ENCODE data around the gene MRTO4. TPM values are rescaled to one million over a fixed set of nuclear protein-coding genes. Genes with fewer than 3 reads are reported as not detected.
A peak's percentile ranks its signal among the peaks of the same experiment; 100 is the strongest.
"Not testable (repeated sequence)": the region's sequence is repeated elsewhere in the genome, so short reads cannot be mapped to it uniquely, and the experiment has no call there.

MRTO4 gene
- polyA plus RNA-seq, 3 donors = 4.9 to 8.7 (median 8.4) TPM

DNA sequence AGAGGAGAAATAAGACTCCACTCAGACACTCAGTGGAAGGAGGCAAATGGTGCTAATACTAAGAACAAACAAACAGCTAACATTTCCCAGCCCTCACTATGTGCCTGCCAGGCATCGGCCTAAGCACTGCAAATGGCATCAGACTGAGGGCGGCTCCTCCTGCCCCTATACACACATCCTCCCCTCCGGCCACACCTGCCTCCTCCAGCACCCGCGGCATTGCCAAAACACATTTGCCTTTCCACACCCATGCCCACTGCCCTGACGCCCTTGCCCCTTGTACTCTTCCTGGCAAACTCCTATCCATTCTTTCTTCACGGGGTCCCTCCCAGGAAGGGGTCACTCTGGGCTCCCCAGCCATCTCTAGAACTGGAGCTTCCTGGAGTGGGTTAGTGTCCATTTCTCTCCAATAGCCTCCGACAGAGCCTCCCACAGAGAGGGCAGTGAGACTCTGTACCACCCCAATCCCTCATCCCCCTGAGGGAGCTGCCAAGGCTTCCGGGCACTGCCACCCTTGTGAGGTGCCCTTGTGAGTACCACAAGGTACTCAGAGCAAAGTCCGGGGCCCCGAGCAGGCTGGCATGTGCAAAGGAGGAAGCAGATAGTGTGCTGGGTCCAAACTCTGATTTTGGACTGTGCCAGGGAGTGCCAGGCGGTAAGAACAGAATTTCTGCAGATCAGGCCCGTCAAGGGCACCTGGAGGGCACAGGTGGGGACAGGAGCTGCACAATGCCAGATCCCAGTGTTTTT lies 36.0 kb downstream of the MRTO4 start:
- H3K9ac ChIP-seq (ENCODE audit: insufficient read depth, low read length, poor library complexity, severe bottlenecking) = no peak overlapping the region
- Mint-ChIP-seq H3K4me3 (peak overlapping the region; percentile 48 to 81), H3K27ac (peak overlapping the region in 1 of 7 donors; percentile 45)

DNA sequence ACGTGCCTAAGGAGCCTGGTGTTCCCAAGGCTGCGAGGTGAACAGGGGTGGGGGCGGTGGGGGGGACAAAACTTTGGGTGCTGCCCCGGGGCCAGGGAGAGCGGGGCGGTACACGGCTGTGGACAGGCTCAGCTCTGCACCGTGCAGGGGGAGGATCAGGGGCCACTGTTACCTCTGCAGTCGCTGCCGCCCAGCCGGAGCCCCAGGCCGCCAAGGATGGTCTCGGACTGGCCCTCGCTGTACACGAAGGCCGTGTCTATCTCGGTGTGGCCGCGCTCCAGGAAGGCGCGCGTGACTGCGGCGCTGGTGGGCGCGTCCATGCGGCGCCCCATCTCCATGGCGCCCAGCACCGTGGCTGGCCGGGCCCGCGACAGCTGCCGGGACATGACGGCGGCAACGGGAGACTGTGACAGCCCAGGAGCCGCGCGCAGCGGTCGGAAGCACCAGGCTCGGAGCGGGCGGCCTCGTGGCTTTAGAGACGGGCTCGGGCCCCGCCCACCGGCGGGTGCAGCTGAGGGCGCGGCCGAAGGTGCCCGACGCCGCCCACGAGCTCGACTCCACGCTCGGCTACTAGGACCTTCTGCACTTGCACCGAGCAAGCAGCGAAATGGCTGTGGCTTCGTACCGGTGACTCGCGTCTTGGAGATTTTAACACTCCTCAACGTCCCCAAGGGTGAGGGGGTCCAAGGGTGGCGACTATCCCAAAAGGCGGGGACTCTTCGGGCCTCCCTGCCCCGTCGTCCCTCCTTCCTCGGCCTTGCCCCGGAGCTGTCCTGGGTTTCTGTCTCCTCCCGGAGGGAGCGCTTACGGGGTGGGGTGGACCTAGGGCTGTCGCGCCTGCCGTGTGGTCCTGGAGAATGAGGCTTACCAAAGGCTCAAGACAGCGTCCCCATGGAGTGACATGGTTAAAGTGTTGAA lies 37.0 kb downstream of the MRTO4 start, which contains the start of gene AKR7A3:
Gene AKR7A3 (minus strand): TSS at position 447 of the 918 bp plus-strand sequence. CDS start 61 bp downstream, at position 386.
- peak within 1 kb of the TSS in 2 of 7 donors; percentile 40 to 45 for H3K27ac Mint-ChIP-seq
- Histone ChIP-seq H3K4me3 (replicated peaks in 1 of 3; ENCODE audit: low read depth in 2 of 3, low read length in 3 of 3) (peak within 1 kb of the TSS; percentile 37 to 73 (median 50)), H3K4me2 (replicated peaks; ENCODE audit: extremely low read depth, low read length, poor library complexity, severe bottlenecking) (peak within 1 kb of the TSS; percentile 80), H3K4me1 (ENCODE audit: control insufficient read depth in 1 of 2, insufficient read depth in 2 of 2, low read length in 2 of 2) (peaks cover 6 to 11% of the 10 kb centered on the region in 2 donors), H3K9ac (ENCODE audit: insufficient read depth, low read length, poor library complexity, severe bottlenecking) (peak within 1 kb of the TSS; percentile 29), H3K27me3 (ENCODE audit: control insufficient read depth in 2 of 2, insufficient read depth in 2 of 2, low read length in 2 of 2) (peaks cover 6 to 17% of the 10 kb centered on the region in 2 donors), H2AFZ (ENCODE audit: insufficient read depth, low read depth, low read length, poor library complexity, severe bottlenecking) (peak within 1 kb of the TSS; percentile 75)
- H3K9me3 ChIP-seq (replicated peaks in 1 of 2; ENCODE audit: control insufficient read depth in 1 of 2, insufficient read depth in 1 of 2, low read length in 2 of 2); intact Hi-C loops (cut with micrococcal nuclease); H3K27ac ChIP-seq (ENCODE audit: low read depth in 1 of 2, low read length in 2 of 2); H3K36me3 Mint-ChIP-seq; H3K79me2 ChIP-seq (ENCODE audit: insufficient read depth, low read length); H4K20me1 ChIP-seq (ENCODE audit: insufficient read depth, low read length); H3K36me3 ChIP-seq (replicated peaks in 1 of 2; ENCODE audit: control insufficient read depth in 1 of 2, insufficient read depth in 2 of 2, low read length in 2 of 2): not testable (repeated sequence)
- peaks cover 14 to 22% (median 20%) of the 10 kb centered on the region in 3 donors for H3K27me3 Mint-ChIP-seq (ENCODE audit: low read depth in 3 of 3)
- WGBS (ENCODE audit: insufficient coverage) = 19% methylated on average over 44 of the region's 82 CpGs
- peaks cover 6 to 26% (median 19%) of the 10 kb centered on the region in 7 donors for H3K9me3 Mint-ChIP-seq
- peak within 1 kb of the TSS; percentile 76 to 86 for H3K4me3 Mint-ChIP-seq
- H3K4me1 Mint-ChIP-seq = peaks cover 11% of the 10 kb centered on the region
- DNase-seq = peak; percentile 23 to 40 (median 40)

More for the DNA sequence above, 36.0 kb downstream of the MRTO4 start:
- H3K79me2 ChIP-seq (ENCODE audit: insufficient read depth, low read length) = no peaks in the 10 kb centered on the region
- DNase-seq = no peak
- Mint-ChIP-seq H3K36me3 (peaks cover 0 to 11% of the 10 kb centered on the region in 2 donors), H3K27me3 (ENCODE audit: low read depth in 3 of 3) (peaks cover 14 to 22% (median 20%) of the 10 kb centered on the region in 3 donors), H3K9me3 (peaks cover 6 to 17% (median 13%) of the 10 kb centered on the region in 7 donors), H3K4me1 (peaks cover 11% of the 10 kb centered on the region)
- 97% methylated on average over 11 of the region's 13 CpGs for WGBS (ENCODE audit: insufficient coverage)
- peaks cover 6 to 17% of the 10 kb centered on the region in 2 donors for H3K27me3 ChIP-seq (ENCODE audit: control insufficient read depth in 2 of 2, insufficient read depth in 2 of 2, low read length in 2 of 2)
- H3K36me3 ChIP-seq (replicated peaks in 1 of 2; ENCODE audit: control insufficient read depth in 1 of 2, insufficient read depth in 2 of 2, low read length in 2 of 2) = no peaks in the 10 kb centered on the region
- no peak overlapping the region for H2AFZ ChIP-seq (ENCODE audit: insufficient read depth, low read depth, low read length, poor library complexity, severe bottlenecking)
- TF ChIP-seq, protein P1, sequence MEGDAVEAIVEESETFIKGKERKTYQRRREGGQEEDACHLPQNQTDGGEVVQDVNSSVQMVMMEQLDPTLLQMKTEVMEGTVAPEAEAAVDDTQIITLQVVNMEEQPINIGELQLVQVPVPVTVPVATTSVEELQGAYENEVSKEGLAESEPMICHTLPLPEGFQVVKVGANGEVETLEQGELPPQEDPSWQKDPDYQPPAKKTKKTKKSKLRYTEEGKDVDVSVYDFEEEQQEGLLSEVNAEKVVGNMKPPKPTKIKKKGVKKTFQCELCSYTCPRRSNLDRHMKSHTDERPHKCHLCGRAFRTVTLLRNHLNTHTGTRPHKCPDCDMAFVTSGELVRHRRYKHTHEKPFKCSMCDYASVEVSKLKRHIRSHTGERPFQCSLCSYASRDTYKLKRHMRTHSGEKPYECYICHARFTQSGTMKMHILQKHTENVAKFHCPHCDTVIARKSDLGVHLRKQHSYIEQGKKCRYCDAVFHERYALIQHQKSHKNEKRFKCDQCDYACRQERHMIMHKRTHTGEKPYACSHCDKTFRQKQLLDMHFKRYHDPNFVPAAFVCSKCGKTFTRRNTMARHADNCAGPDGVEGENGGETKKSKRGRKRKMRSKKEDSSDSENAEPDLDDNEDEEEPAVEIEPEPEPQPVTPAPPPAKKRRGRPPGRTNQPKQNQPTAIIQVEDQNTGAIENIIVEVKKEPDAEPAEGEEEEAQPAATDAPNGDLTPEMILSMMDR (IDR thresholded peaks at IDR 0.05) = no peak
- H3K9me3 ChIP-seq (replicated peaks in 1 of 2; ENCODE audit: control insufficient read depth in 1 of 2, insufficient read depth in 1 of 2, low read length in 2 of 2) = peaks cover 0 to 6% of the 10 kb centered on the region in 2 donors
- H3K27ac ChIP-seq (ENCODE audit: low read depth in 1 of 2, low read length in 2 of 2) = no peak overlapping the region
- peaks cover 6 to 11% of the 10 kb centered on the region in 2 donors for H3K4me1 ChIP-seq (ENCODE audit: control insufficient read depth in 1 of 2, insufficient read depth in 2 of 2, low read length in 2 of 2)
- no peak overlapping the region for H3K4me3 ChIP-seq (replicated peaks in 1 of 3; ENCODE audit: low read depth in 2 of 3, low read length in 3 of 3)
- intact Hi-C loops (cut with micrococcal nuclease) = no loop called here
- no peaks in the 10 kb centered on the region for H4K20me1 ChIP-seq (ENCODE audit: insufficient read depth, low read length)
- H3K4me2 ChIP-seq (replicated peaks; ENCODE audit: extremely low read depth, low read length, poor library complexity, severe bottlenecking) = no peak overlapping the region

All from CD14-positive monocyte (primary cell).